GM18909 (cell line): Measurements from ENCODE around the gene DNAJA4.

ENCODE experiments used
- ATAC-seq: cut with Tn5 transposase; IDR thresholded peaks from one replicate; pipeline ENCODE4 v1.9.1; 2021; ENCODE audit warnings: mild to moderate bottlenecking; ENCODE audit not compliant: unreplicated experiment, poor library complexity

DNAJA4 gene

GRCh38 chr15:78264304-78265136, at the start of gene DNAJA4:
Gene DNAJA4 (plus strand): TSS chr15:78264562. CDS start chr15:78264764, 202 bp downstream.
- ATAC-seq, result no peak

DNA sequence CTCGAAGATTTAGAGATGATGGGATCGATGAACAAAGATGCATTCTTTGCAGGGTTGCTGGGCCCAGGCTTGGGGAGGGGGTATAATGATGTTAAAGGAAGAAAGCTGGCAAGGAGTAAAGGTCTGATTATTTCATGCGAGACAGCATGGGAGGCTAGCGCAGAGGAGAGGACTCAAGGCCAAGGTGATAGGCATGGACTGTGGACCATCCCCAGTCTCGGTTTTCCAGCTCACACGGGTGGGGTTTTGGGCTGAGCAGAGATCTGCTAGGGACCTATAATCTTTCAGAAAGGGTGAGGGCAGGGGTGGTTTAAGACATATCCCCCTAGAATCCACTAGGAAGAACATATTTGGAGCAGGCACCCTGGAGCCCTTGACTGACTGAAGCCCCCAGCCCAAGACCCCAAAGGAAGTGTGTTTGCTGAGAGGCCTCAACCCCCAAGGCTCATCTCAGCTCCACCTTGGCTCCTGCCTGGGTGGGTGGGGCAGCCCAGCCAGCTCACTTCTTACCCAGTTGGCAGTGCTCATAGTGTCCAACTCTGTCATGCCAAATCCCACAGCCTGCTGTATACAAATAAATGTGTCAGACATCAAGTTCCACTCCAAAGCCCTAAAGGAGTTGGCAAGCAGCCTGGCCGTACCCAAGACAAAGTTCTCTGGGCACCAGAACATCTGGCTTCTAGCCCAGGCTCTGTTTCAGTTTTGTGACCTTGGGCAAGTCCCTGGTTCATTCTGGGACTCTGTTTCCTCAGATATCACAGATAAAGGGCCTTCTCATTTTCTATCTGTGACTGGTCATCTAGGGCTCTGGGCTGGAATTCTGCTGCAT, 47.9 kb upstream of the DNAJA4 start:
- no peak for ATAC-seq

DNA sequence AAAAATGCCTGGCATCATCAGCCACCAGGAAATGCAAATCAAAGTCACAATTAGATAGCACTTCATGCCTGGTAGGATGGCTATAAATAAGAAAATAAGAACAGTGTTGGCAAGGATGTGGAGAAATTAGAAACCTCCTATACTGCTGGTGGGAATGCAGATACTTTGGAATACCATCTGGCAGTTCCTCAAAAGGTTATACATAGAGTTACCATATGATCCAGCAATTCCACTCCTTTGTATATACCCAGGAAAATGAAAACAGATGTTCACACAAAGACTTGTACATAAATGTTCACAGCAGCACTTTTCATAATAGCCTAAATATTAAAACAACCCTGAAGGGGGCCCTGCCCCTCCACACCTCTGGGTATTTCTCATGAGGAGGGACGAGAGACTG, 43.6 kb upstream of the DNAJA4 start:
- no peak for ATAC-seq

DNA sequence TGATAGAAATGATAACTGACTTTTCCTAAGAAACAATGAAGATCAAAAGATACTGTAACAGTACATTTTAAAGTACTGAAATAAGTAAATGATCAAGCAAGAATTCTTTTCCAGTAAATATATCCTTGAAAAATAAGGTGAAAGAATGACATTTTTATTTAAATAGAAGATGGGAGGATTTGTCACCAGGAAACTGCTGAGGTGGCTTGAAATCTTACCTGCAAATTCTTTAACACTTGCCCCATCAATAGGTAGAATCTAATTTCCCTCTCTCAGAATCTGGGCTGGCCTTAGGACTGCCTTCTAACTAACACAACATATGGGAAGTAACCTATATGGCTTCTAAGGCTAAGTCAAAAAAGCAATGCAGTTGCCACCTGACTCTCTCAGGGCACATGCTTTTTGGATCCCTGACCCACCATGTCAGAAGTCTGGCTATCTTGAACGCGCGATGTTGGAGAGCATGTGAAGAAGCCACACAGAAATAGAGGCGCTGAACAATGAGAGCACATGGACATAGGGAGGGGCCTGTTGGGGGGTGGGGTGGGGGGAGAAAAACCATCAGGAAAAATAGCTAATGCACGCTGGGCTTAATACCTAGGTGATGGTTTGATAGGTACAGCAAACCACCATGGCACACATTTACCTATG, 41.5 kb upstream of the DNAJA4 start:
- ATAC-seq, result no peak

- no peak for ATAC-seq
Measured at GRCh38 chr15:78223396-78224022, 40.9 kb upstream of the DNAJA4 start.

DNA sequence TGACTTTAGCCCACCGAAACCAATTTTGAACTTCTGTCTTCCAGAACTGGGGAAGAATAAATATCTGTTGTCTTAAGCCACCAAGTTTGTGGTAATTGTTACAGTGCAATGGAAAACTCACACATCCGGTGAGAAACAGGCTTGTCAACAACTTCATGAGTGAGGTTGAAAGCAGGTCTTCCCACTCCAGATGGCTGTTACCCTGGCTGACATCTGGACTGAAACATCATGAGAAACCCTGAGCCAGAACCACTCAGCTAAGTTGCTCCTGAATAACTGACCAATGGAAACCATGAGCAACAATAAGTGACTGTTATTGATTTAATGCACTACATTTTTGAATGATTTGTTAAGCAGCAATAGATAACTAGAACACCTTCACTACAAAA, 40.3 kb upstream of the DNAJA4 start:
- no peak for ATAC-seq

DNA sequence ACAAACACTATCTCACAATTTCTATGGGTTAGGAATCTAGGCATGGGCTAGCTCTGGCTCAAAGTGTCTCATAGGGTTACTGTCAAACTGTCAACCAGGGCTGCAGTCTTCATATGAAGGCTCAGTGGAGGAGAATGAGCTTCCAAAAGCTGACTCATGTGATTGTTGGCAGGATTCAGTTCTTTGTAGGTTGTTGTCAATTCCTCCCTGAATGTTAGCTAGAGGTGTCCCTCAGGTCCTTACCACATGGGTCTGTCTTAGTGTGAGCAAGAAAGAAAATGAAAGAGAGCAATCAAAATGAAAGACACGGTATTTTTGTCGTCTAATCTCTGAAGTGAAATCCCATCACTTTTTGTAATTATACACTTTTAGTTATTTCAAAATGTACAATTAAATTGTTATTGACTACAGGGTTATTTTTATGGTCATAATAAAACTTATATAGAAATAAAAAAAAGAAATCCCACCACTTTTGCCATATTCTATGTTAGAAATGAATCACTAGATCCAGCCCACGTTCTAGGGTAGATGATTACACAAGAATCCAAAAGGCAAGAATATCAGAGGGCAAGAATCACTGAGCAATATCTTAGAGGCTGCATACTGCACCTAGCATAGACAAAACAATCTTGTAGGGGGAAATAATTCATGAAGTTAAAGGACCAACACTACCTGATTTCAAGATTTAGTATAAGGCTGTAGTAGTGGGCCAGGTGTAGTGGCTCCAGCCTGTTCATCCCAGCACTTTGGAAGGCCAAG, 38.4 kb upstream of the DNAJA4 start:
- no peak for ATAC-seq

GRCh38 chr15:78228356-78228996, 35.9 kb upstream of the DNAJA4 start:
- ATAC-seq, result no peak

GRCh38 chr15:78229431-78230406, 34.6 kb upstream of the DNAJA4 start:
- ATAC-seq, result no peak

GRCh38 chr15:78232951-78233350, 31.4 kb upstream of the DNAJA4 start:
- no peak for ATAC-seq

GRCh38 chr15:78233496-78233895, 30.9 kb upstream of the DNAJA4 start:
- no peak for ATAC-seq

DNA sequence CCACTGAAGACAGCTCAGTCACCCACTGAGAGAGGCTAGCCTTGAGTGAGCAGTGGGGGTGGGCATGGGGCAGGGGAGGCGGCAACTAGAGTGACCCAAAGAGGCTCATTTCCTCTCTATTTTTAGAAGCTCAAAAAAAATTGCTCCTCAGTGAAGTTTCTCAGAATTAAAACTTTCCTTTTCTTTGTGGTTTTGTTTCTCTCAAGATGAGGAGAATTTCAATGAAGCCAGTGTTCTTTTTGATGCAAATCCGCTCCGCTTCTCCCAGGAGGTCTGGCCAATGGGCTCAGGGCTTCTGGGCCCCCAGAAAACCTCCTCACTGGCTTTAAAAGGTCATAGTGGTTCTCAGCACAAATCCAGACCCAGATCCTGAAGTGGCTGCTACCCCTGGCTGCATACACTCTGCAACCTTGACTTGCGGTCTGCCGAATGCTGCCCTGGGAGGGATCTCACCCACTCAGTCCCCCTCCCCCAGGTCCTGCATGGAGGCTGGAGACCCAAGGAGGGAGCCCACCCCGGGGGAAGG, 29.8 kb upstream of the DNAJA4 start, which contains the start of gene ACSBG1:
Gene ACSBG1, minus strand, starts transcription at position 51 of the 526 bp plus-strand sequence. CDS start 64 bp downstream, outside the sequence.
- no peak for ATAC-seq

GRCh38 chr15:78236491-78236890, 27.9 kb upstream of the DNAJA4 start:
- no peak for ATAC-seq

DNA sequence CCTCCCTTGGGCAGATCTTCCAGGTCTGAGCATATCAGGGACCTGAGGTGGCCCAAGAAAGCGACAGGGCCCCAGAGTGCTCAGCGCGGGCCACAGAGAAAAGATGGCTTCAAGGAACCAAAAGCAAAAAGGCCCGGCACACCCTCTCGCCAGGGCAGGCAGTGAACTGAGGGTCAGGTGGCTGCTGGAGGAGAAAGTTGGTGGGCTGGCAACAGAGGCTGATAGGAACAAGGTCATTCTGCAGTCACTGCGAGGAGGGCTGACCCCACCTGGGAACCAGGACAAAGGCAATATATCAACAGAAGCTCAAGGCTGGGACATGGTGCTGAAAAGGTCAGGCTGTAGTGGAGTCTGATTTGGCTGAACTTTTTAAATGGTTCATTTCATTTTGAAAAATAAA, 27.2 kb upstream of the DNAJA4 start:
- ATAC-seq, result no peak

DNA sequence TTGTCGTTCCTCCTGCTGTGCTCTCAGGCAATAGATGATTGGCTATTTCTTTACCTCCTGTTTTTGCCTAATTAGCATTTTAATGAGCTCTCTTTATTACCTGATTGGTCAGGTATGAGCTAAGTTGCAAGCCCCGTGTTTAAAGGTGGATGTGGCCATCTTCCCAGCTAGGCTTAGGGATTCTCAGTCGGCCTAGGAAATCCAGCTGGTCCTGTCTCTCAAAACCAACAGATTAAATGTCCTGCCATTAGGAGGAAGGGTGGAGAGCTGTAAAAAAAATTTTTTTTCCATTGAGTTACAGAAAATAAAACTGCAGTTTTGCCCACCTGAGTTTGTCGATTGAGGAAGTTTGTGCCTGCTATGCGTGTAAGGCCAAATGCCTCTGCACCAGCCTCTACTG, 24.6 kb upstream of the DNAJA4 start:
- ATAC-seq, result no peak

- no peak for ATAC-seq
Measured at GRCh38 chr15:78241017-78241416, 23.3 kb upstream of the DNAJA4 start.

GRCh38 chr15:78242128-78242527, 22.2 kb upstream of the DNAJA4 start:
- no peak for ATAC-seq

DNA sequence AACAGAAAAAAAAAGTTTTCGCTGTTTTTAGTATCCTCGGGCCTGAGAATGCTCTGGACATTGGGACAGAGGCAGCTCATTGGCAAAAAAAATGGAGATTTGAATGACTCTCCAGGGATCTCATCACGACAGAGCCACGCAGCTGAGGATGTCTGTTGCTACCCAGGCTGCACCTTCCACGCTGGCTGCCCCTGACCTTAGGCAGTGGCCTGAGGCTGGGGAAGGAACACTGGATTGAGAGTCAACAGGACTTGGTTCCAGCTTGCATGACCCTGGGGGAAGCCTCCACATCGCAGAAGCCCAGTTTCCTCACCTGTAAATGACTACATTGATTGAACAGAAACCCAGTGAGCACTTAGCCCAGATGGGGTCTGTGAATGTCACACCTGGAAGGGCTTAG, 21.3 kb upstream of the DNAJA4 start:
- ATAC-seq, result no peak
